Activated CD4-positive, alpha-beta memory T cell treated with anti-CD3 and anti-CD28 coated beads, Interleukin-2, amount 10 ng/mL, durations not matched to agents 7 days and 5 days (primary cell): ENCODE measurements around the gene TMEM164. TPM values are rescaled to one million over a fixed set of nuclear protein-coding genes. Genes with fewer than 3 reads are reported as not detected.
A peak's percentile ranks its signal among the peaks of the same experiment; 100 is the strongest.

Experiments
- CTCF ChIA-PET: fragments of 350-600 bp; sonication (Branson Sonifier 250); formaldehyde crosslinking; loops from one replicate; lab custom pipeline; 2021; ENCODE audit warnings: antibody characterized with exemption, inconsistent platforms; lab: Charles Lee
- POLR2A ChIA-PET: fragments of 350-600 bp; sonication (Branson Sonifier 250); formaldehyde crosslinking; loops from one replicate; lab custom pipeline; 2021; ENCODE audit warnings: antibody characterized with exemption; lab: Charles Lee
- DNase-seq: peaks from one replicate; pipeline ENCODE4 v3.0.0-alpha.2; 2020
- H3K27ac Mint-ChIP-seq: one replicate; pipeline ENCODE4 v1.8.0; 2021; ENCODE audit warnings: mild to moderate bottlenecking, mixed read lengths
- H3K27me3 Mint-ChIP-seq: one replicate; pipeline ENCODE4 v1.8.0; 2021; ENCODE audit warnings: mixed read lengths
- H3K36me3 Mint-ChIP-seq: one replicate; pipeline ENCODE4 v1.8.0; 2021; ENCODE audit warnings: low read depth, mixed read lengths
- H3K4me1 Mint-ChIP-seq: one replicate; pipeline ENCODE4 v1.8.0; 2021; ENCODE audit warnings: mixed read lengths
- H3K4me3 Mint-ChIP-seq: one replicate; pipeline ENCODE4 v1.8.0; 2021; ENCODE audit warnings: mild to moderate bottlenecking, mixed read lengths
- H3K9me3 Mint-ChIP-seq: one replicate; pipeline ENCODE4 v1.8.0; 2021; ENCODE audit warnings: mixed read lengths
- total RNA-seq, 2 experiments: library from RNA; stranded (reverse); gene quantifications; one replicate each; pipeline ENCODE4 v1.2.3, GENCODE V29; 2021

The TMEM164 gene
- total RNA-seq, 2 experiments from 2014 or later = 18.7 to 24.1 TPM

GRCh38 chrX:110175146-110175545, 172.2 kb downstream of the TMEM164 start:
- CTCF ChIA-PET = no interaction called here
- no peak overlapping the region for H3K4me3 Mint-ChIP-seq

GRCh38 chrX:110175696-110176095, 172.8 kb downstream of the TMEM164 start:
- peaks cover 11% of the 10 kb centered on the region for H3K36me3 Mint-ChIP-seq
- DNase-seq = no peak
- no peak overlapping the region for H3K27ac Mint-ChIP-seq
- ChIA-PET POLR2A (no interaction called here), CTCF (no interaction called here)
- H3K9me3 Mint-ChIP-seq = no peaks in the 10 kb centered on the region
- H3K27me3 Mint-ChIP-seq = no peaks in the 10 kb centered on the region
- H3K4me3 Mint-ChIP-seq = no peak overlapping the region
- no peaks in the 10 kb centered on the region for H3K4me1 Mint-ChIP-seq

More at GRCh38 chrX:110175146-110175545, 172.2 kb downstream of the TMEM164 start:
- Mint-ChIP-seq H3K27me3 (no peaks in the 10 kb centered on the region), H3K9me3 (no peaks in the 10 kb centered on the region), H3K27ac (no peak overlapping the region), H3K4me1 (no peaks in the 10 kb centered on the region), H3K36me3 (peaks cover 11% of the 10 kb centered on the region)
- POLR2A ChIA-PET = no interaction called here
- DNase-seq = no peak

GRCh38 chrX:110178179-110178865, 175.4 kb downstream of the TMEM164 start:
- CTCF ChIA-PET = no interaction called here
- no peaks in the 10 kb centered on the region for H3K27me3 Mint-ChIP-seq
- no peaks in the 10 kb centered on the region for H3K9me3 Mint-ChIP-seq

GRCh38 chrX:110180176-110180927, 177.4 kb downstream of the TMEM164 start:
- Mint-ChIP-seq H3K27me3 (no peaks in the 10 kb centered on the region), H3K27ac (no peak overlapping the region)
- CTCF ChIA-PET = no interaction called here

More at GRCh38 chrX:110178179-110178865, 175.4 kb downstream of the TMEM164 start:
- POLR2A ChIA-PET = no interaction called here
- no peak for DNase-seq
- Mint-ChIP-seq H3K27ac (no peak overlapping the region), H3K4me1 (no peaks in the 10 kb centered on the region), H3K4me3 (no peak overlapping the region), H3K36me3 (peaks cover 12% of the 10 kb centered on the region)

GRCh38 chrX:110180928-110181310, 178.0 kb downstream of the TMEM164 start:
- no peak for DNase-seq
- POLR2A ChIA-PET = interaction anchor here (0.6 to 2.3 kb wide), 2 partner anchors 58 to 137 kb away, joined by 3 to 11 read pairs; partner anchors contain the start of gene AMMECR1
- CTCF ChIA-PET = no interaction called here
- Mint-ChIP-seq H3K4me1 (peaks cover 11% of the 10 kb centered on the region), H3K27ac (no peak overlapping the region), H3K27me3 (no peaks in the 10 kb centered on the region), H3K4me3 (no peak overlapping the region), H3K9me3 (no peaks in the 10 kb centered on the region), H3K36me3 (peaks cover 19% of the 10 kb centered on the region)

More at GRCh38 chrX:110180176-110180927, 177.4 kb downstream of the TMEM164 start:
- Mint-ChIP-seq H3K9me3 (no peaks in the 10 kb centered on the region), H3K4me1 (peaks cover 6% of the 10 kb centered on the region), H3K36me3 (peaks cover 14% of the 10 kb centered on the region), H3K4me3 (no peak overlapping the region)
- POLR2A ChIA-PET = interaction anchor here (0.6 to 2.3 kb wide), 2 partner anchors 59 to 138 kb away, joined by 3 to 11 read pairs; partner anchors contain the start of gene AMMECR1
- no peak for DNase-seq

GRCh38 chrX:110181459-110182137, 178.7 kb downstream of the TMEM164 start:
- Mint-ChIP-seq H3K4me1 (peaks cover 11% of the 10 kb centered on the region), H3K4me3 (no peak overlapping the region), H3K27me3 (no peaks in the 10 kb centered on the region), H3K9me3 (no peaks in the 10 kb centered on the region), H3K36me3 (peaks cover 23% of the 10 kb centered on the region), H3K27ac (no peak overlapping the region)
- ChIA-PET POLR2A (interaction anchor here (2.3 kb wide), 1 partner anchor 136 kb away, joined by 11 read pairs; the partner anchor contains the start of gene AMMECR1), CTCF (no interaction called here)
- DNase-seq = no peak

GRCh38 chrX:110182362-110182761, 179.4 kb downstream of the TMEM164 start:
- peaks cover 26% of the 10 kb centered on the region for H3K36me3 Mint-ChIP-seq
- ChIA-PET POLR2A (no interaction called here), CTCF (no interaction called here)
- H3K9me3 Mint-ChIP-seq = no peaks in the 10 kb centered on the region
- no peaks in the 10 kb centered on the region for H3K27me3 Mint-ChIP-seq
- H3K4me1 Mint-ChIP-seq = peaks cover 11% of the 10 kb centered on the region
- no peak overlapping the region for H3K4me3 Mint-ChIP-seq
- no peak for DNase-seq
- no peak overlapping the region for H3K27ac Mint-ChIP-seq

- no peak overlapping the region for H3K27ac Mint-ChIP-seq
- peaks cover 11% of the 10 kb centered on the region for H3K4me1 Mint-ChIP-seq
These were observed 180.0 kb downstream of the TMEM164 start for GRCh38 chrX:110182865-110183264.

GRCh38 chrX:110183314-110183713, 180.4 kb downstream of the TMEM164 start:
- peaks cover 31% of the 10 kb centered on the region for H3K36me3 Mint-ChIP-seq
- POLR2A ChIA-PET = no interaction called here

More at GRCh38 chrX:110182865-110183264, 180.0 kb downstream of the TMEM164 start:
- Mint-ChIP-seq H3K4me3 (no peak overlapping the region), H3K27me3 (no peaks in the 10 kb centered on the region), H3K36me3 (peaks cover 26% of the 10 kb centered on the region), H3K9me3 (no peaks in the 10 kb centered on the region)
- CTCF ChIA-PET = no interaction called here
- POLR2A ChIA-PET = no interaction called here
- DNase-seq = no peak

GRCh38 chrX:110188701-110189558, 186.0 kb downstream of the TMEM164 start:
- Mint-ChIP-seq H3K4me3 (no peak overlapping the region), H3K4me1 (peaks cover 36% of the 10 kb centered on the region), H3K36me3 (peaks cover 24% of the 10 kb centered on the region), H3K27ac (peak overlapping the region; percentile 80), H3K27me3 (no peaks in the 10 kb centered on the region), H3K9me3 (no peaks in the 10 kb centered on the region)
- DNase-seq = no peak
- CTCF ChIA-PET = interaction anchor here (1.2 kb wide), 1 partner anchor 219 kb away, joined by 6 read pairs; no protein-coding TSS in a partner anchor
- POLR2A ChIA-PET = interaction anchor here (1.4 kb wide), 1 partner anchor 129 kb away, joined by 6 read pairs; the partner anchor contains the start of gene AMMECR1

More at GRCh38 chrX:110183314-110183713, 180.4 kb downstream of the TMEM164 start:
- CTCF ChIA-PET = interaction anchor here (0.6 kb wide), 1 partner anchor 134 kb away, joined by 3 read pairs; no protein-coding TSS in a partner anchor
- Mint-ChIP-seq H3K9me3 (no peaks in the 10 kb centered on the region), H3K27ac (no peak overlapping the region), H3K27me3 (no peaks in the 10 kb centered on the region), H3K4me1 (peaks cover 15% of the 10 kb centered on the region), H3K4me3 (no peak overlapping the region)
- no peak for DNase-seq

GRCh38 chrX:110192516-110192915, 189.6 kb downstream of the TMEM164 start:
- no peak overlapping the region for H3K4me3 Mint-ChIP-seq
- H3K4me1 Mint-ChIP-seq = peaks cover 25% of the 10 kb centered on the region
- DNase-seq = no peak
- H3K36me3 Mint-ChIP-seq = peaks cover 5% of the 10 kb centered on the region
- no peaks in the 10 kb centered on the region for H3K27me3 Mint-ChIP-seq
- CTCF ChIA-PET = no interaction called here
- no peak overlapping the region for H3K27ac Mint-ChIP-seq
- H3K9me3 Mint-ChIP-seq = no peaks in the 10 kb centered on the region
- POLR2A ChIA-PET = interaction anchor here (0.7 kb wide), 1 partner anchor 79 kb away, joined by 3 read pairs; no protein-coding TSS in a partner anchor

GRCh38 chrX:110194977-110195376, 192.1 kb downstream of the TMEM164 start:
- Mint-ChIP-seq H3K36me3 (no peaks in the 10 kb centered on the region), H3K27me3 (no peaks in the 10 kb centered on the region), H3K27ac (no peak overlapping the region), H3K9me3 (no peaks in the 10 kb centered on the region), H3K4me1 (peaks cover 6% of the 10 kb centered on the region), H3K4me3 (no peak overlapping the region)
- ChIA-PET POLR2A (no interaction called here), CTCF (interaction anchor here (1.1 kb wide), 1 partner anchor 221 kb away, joined by 3 read pairs; no protein-coding TSS in a partner anchor)
- no peak for DNase-seq
